GM12891 (cell line): ENCODE data around the gene WFDC10B.
"Not testable (repeated sequence)": the region's sequence is repeated elsewhere in the genome, so short reads cannot be mapped to it uniquely, and the experiment has no call there.

Experiments
- PAX5 ChIP-seq: IDR thresholded peaks from 2 replicates; pipeline ENCODE4 v1.6.1; 2011; ENCODE audit warnings: low read length, moderate library complexity, mild to moderate bottlenecking; ENCODE audit not compliant: insufficient read depth, severe bottlenecking
- POLR2A ChIP-seq: IDR thresholded peaks from 2 replicates; pipeline ENCODE4 v1.6.1; 2011; ENCODE audit warnings: low read depth, low read length, control low read depth
- POLR2AphosphoS5 ChIP-seq: IDR thresholded peaks from 2 replicates; pipeline ENCODE4 v1.6.1; 2011; ENCODE audit warnings: low read depth, low read length, control low read depth
- TAF1 ChIP-seq: IDR thresholded peaks from 2 replicates; pipeline ENCODE4 v1.6.1; 2011; ENCODE audit warnings: low read depth, low read length, control low read depth

DNA sequence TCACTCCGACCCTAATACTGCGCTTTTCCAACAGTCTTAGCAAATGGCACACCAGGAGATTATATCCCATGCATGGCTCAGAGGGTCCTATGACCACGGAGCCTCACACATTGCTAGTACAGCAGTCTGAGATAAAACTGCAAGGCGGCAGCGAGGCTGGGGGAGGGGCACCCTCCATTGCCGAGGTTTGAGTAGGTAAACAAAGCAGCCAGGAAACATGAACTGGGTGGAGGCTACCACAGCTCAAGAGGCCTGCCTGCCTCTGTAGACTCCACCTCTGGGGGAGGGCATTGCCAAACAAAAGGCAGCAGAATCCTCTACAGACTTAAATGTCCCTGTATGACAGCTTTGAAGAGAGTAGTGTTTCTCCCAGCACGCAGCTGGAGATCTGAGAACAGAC lies 53.1 kb downstream of the WFDC10B start:
- TF ChIP-seq POLR2A, POLR2AphosphoS5, PAX5, TAF1: not testable (repeated sequence)
